ENCODE data around the gene HRAS.

Gene HRAS

DNA sequence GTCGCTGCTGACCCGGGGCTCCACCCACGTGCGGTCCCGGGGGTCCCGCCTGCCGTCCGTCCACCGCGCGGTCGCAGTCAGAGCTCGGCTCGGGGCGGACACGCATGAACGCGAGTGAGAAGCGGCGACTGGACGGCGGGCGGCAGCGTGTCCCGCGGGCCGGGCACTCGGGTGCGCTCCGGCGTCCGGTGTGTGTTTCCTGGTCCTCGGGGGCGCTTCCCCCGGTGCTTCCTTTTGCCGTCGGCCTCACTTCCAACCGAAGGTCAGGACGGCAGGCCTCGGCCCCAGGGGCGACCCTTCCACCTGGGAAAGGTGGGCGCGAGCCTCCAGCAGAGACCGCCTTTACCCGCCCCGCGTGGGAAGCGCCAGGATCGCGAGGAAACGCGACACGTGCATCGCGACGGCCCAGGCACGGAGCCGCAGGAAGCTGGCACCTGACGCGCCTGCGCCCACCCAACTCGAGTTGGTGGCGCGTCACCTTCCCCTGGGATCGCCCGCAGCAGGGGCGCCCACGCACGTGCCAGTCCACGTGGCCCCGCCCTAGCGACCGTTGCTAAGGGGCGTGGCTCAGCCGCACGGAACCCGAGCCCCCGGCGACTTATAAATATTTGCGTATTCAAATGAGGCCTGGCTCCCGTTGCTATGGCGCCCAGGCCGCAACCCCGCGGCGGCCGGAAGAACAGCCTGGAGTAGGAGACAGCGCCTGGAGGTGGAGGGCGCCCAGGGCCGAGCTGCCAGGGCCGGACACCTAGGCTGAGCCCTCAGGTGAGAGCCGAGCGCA, 1.7 kb upstream of the HRAS start, which contains the start of gene LRRC56:
TSS of gene LRRC56 (plus strand) at position 687 of the 781 bp plus-strand sequence. CDS start 3,158 bp downstream, outside the sequence.
- peaks cover 68% of the 10 kb centered on the region for H3K4me1 ChIP-seq
- H3K9me3 ChIP-seq, result no peaks in the 10 kb centered on the region
- H3K4me2 ChIP-seq, result peak within 1 kb of the TSS; percentile 100
- no peak for TF ChIP-seq Cebpa-rat (IDR thresholded peaks at IDR 0.05)
- peaks cover 21% of the 10 kb centered on the region for H3K36me3 ChIP-seq
- H3K4me3 ChIP-seq, result peak within 1 kb of the TSS; percentile 97
- H3K27ac ChIP-seq, result peak within 1 kb of the TSS; percentile 99
- H3K9ac ChIP-seq, result peak within 1 kb of the TSS; percentile 92
- H4K20me1 ChIP-seq, result peaks cover 37% of the 10 kb centered on the region
- no peaks in the 10 kb centered on the region for H3K27me3 ChIP-seq

DNA sequence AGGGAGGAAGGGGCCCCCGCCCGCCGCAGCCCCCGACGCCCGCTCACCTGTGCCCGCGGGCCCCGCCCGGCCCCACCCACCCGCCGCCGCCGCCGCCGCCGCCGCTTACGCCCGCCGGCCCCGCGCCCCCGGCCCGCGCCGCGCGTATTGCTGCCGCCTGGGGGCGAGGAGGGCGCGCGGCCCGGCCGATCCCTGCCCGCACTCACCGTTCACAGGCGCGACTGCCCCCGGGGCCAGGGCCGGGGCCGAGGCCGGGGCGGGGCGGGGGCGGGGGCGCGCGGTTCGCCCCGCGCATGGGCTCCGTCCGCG, 212 bp downstream of the HRAS start:
- Histone ChIP-seq H3K4me2 (peak overlapping the region; percentile 90), H3K4me3 (peak overlapping the region; percentile 97), H3K27me3 (no peaks in the 10 kb centered on the region), H3K4me1 (peaks cover 55% of the 10 kb centered on the region), H3K9ac (peak overlapping the region; percentile 92), H4K20me1 (peaks cover 49% of the 10 kb centered on the region), H3K27ac (peak overlapping the region; percentile 85), H3K36me3 (peaks cover 35% of the 10 kb centered on the region), H3K9me3 (no peaks in the 10 kb centered on the region)
- TF ChIP-seq Cebpa-rat (IDR thresholded peaks at IDR 0.05), result no peak

DNA sequence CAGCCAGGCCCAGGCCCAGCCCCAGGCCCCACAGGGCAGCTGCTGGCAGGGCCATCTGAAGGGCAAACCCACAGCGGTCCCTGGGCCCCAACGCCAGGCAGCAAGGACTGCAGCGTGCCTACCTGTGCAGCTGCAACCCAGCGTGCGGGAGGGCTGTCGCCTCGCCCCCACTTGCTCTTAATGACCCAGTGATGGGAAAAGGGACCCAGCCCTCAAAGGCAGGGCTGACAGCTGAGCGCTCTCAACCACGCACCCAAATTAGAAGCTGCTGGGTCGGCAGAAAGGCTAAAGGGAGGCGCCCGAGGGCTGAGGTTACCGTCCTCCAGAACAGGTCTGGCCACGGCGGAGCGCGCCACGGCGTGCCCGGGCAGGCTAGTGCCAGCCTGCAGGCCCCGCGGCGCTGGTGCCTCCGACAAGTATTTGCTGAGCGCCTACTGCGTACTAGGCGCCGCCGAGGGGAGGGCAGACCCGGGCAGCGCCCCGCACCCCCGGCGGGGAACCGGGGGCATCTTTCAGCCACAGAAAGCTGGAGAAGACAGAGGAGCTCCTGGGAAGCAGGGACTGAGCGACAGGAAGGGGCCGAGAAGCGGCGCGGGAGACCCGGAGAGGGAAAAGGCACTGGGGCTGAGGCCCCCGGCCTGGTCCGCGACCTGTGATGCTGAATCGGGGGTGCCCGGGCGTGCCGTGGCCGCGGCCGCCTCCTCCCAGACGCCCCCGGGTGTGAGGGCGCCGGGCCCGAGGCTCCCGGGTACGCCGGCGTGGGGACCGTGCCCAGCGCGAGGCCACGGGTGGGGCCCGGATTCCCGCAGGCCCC, 773 bp downstream of the HRAS start:
- H3K36me3 ChIP-seq, result peaks cover 41% of the 10 kb centered on the region
- no peaks in the 10 kb centered on the region for H3K9me3 ChIP-seq
- H3K27ac ChIP-seq, result peak overlapping the region; percentile 85
- H3K4me3 ChIP-seq, result peak overlapping the region; percentile 97
- H4K20me1 ChIP-seq, result peaks cover 55% of the 10 kb centered on the region
- H3K4me1 ChIP-seq, result peaks cover 49% of the 10 kb centered on the region
- peak overlapping the region; percentile 90 for H3K4me2 ChIP-seq
- no peak for TF ChIP-seq Cebpa-rat (IDR thresholded peaks at IDR 0.05)
- H3K9ac ChIP-seq, result peak overlapping the region; percentile 91
- no peaks in the 10 kb centered on the region for H3K27me3 ChIP-seq

- Histone ChIP-seq H3K4me3 (peak overlapping the region; percentile 97), H3K27me3 (no peaks in the 10 kb centered on the region), H3K36me3 (peaks cover 49% of the 10 kb centered on the region), H3K4me1 (peaks cover 45% of the 10 kb centered on the region), H4K20me1 (peaks cover 57% of the 10 kb centered on the region), H3K9ac (peak overlapping the region; percentile 91), H3K4me2 (peak overlapping the region; percentile 90), H3K9me3 (no peaks in the 10 kb centered on the region), H3K27ac (peak overlapping the region; percentile 85)
- TF ChIP-seq Cebpa-rat (IDR thresholded peaks at IDR 0.05), result no peak
These were observed 1.6 kb downstream of the HRAS start for GRCh38 chr11:533586-534395.

- H3K4me3 ChIP-seq, result no peak overlapping the region
- peaks cover 57% of the 10 kb centered on the region for H4K20me1 ChIP-seq
- peaks cover 38% of the 10 kb centered on the region for H3K4me1 ChIP-seq
- H3K36me3 ChIP-seq, result peaks cover 56% of the 10 kb centered on the region
- H3K27ac ChIP-seq, result no peak overlapping the region
- H3K9me3 ChIP-seq, result no peaks in the 10 kb centered on the region
- H3K9ac ChIP-seq, result no peak overlapping the region
- TF ChIP-seq Cebpa-rat (IDR thresholded peaks at IDR 0.05), result no peak
- no peaks in the 10 kb centered on the region for H3K27me3 ChIP-seq
- peak overlapping the region; percentile 90; the same call in 1 of the 2 replicates for H3K4me2 ChIP-seq
These were observed 2.3 kb downstream of the HRAS start for GRCh38 chr11:532986-533585.

GRCh38 chr11:532527-532985, 2.8 kb downstream of the HRAS start:
- no peak overlapping the region for H3K9ac ChIP-seq
- H3K27ac ChIP-seq, result no peak overlapping the region
- TF ChIP-seq Cebpa-rat (IDR thresholded peaks at IDR 0.05), result no peak
- H3K4me3 ChIP-seq, result no peak overlapping the region
- no peaks in the 10 kb centered on the region for H3K27me3 ChIP-seq
- no peaks in the 10 kb centered on the region for H3K9me3 ChIP-seq
- no peak overlapping the region for H3K4me2 ChIP-seq
- peaks cover 52% of the 10 kb centered on the region for H4K20me1 ChIP-seq
- H3K4me1 ChIP-seq, result peaks cover 32% of the 10 kb centered on the region
- peaks cover 59% of the 10 kb centered on the region for H3K36me3 ChIP-seq

GRCh38 chr11:531919-532526, 3.4 kb downstream of the HRAS start:
- Histone ChIP-seq H3K4me1 (peaks cover 28% of the 10 kb centered on the region), H3K4me2 (no peak overlapping the region), H3K36me3 (peaks cover 59% of the 10 kb centered on the region), H3K27me3 (no peaks in the 10 kb centered on the region), H3K9ac (0 out of 2 replicates have a peak overlapping the region, but pooled peaks have one; percentile 2), H3K9me3 (no peaks in the 10 kb centered on the region), H4K20me1 (peaks cover 50% of the 10 kb centered on the region), H3K27ac (no peak overlapping the region), H3K4me3 (no peak overlapping the region)
- no peak for TF ChIP-seq Cebpa-rat (IDR thresholded peaks at IDR 0.05)

GRCh38 chr11:530960-531831, 4.2 kb downstream of the HRAS start:
- Histone ChIP-seq H3K9ac (0 out of 2 replicates have a peak overlapping the region, but pooled peaks have one; percentile 2), H3K27ac (no peak overlapping the region), H3K9me3 (no peaks in the 10 kb centered on the region), H3K4me1 (peaks cover 20% of the 10 kb centered on the region), H3K4me2 (no peak overlapping the region), H3K36me3 (peaks cover 59% of the 10 kb centered on the region), H4K20me1 (peaks cover 50% of the 10 kb centered on the region), H3K4me3 (no peak overlapping the region), H3K27me3 (no peaks in the 10 kb centered on the region)
- no peak for TF ChIP-seq Cebpa-rat (IDR thresholded peaks at IDR 0.05)
